Measurements from ENCODE around the gene IL10RB. TPM values are rescaled to one million over a fixed set of nuclear protein-coding genes. Genes with fewer than 3 reads are reported as not detected.
A peak's percentile ranks its signal among the peaks of the same experiment; 100 is the strongest.
"Not testable (repeated sequence)": the region's sequence is repeated elsewhere in the genome, so short reads cannot be mapped to it uniquely, and the experiment has no call there.

Gene IL10RB
- total RNA-seq, 1 donor from 2014 or later, result 27.5 TPM

- no peak for ATAC-seq
Measured at GRCh38 chr21:33241846-33242245, 24.3 kb upstream of the IL10RB start.

GRCh38 chr21:33242846-33243245 is 23.3 kb upstream of the IL10RB start:
- ATAC-seq, result not testable (repeated sequence)

- ATAC-seq, result no peak
Measured at GRCh38 chr21:33244082-33244778, 21.9 kb upstream of the IL10RB start.

GRCh38 chr21:33244779-33245105 is 21.4 kb upstream of the IL10RB start:
- no peak for ATAC-seq

GRCh38 chr21:33245289-33245918 is 20.8 kb upstream of the IL10RB start:
- ATAC-seq, result no peak

- ATAC-seq, result no peak
Measured at GRCh38 chr21:33246506-33246905, 19.7 kb upstream of the IL10RB start.

GRCh38 chr21:33246963-33247362 is 19.2 kb upstream of the IL10RB start:
- ATAC-seq, result no peak

- no peak for ATAC-seq
Measured at GRCh38 chr21:33247599-33247998, 18.6 kb upstream of the IL10RB start.

GRCh38 chr21:33249331-33250002 is 16.7 kb upstream of the IL10RB start:
- ATAC-seq, result no peak

- no peak for ATAC-seq
Measured at GRCh38 chr21:33251119-33251518, 15.0 kb upstream of the IL10RB start.

GRCh38 chr21:33253382-33253781 is 12.8 kb upstream of the IL10RB start:
- ATAC-seq, result not testable (repeated sequence)

GRCh38 chr21:33254766-33255165 is 11.4 kb upstream of the IL10RB start:
- ATAC-seq, result no peak

GRCh38 chr21:33255404-33255803 is 10.8 kb upstream of the IL10RB start:
- no peak for ATAC-seq

- no peak for ATAC-seq
Measured at GRCh38 chr21:33256019-33256418, 10.1 kb upstream of the IL10RB start.

- ATAC-seq, result no peak
Measured at GRCh38 chr21:33257094-33257803, 8.9 kb upstream of the IL10RB start.

GRCh38 chr21:33258475-33258874 is 7.7 kb upstream of the IL10RB start:
- no peak for ATAC-seq

- ATAC-seq, result no peak
Measured at GRCh38 chr21:33259428-33259827, 6.7 kb upstream of the IL10RB start.

- no peak for ATAC-seq
Measured at GRCh38 chr21:33259995-33260394, 6.2 kb upstream of the IL10RB start.

- no peak for ATAC-seq
Measured at GRCh38 chr21:33261635-33262034, 4.5 kb upstream of the IL10RB start.

- no peak for ATAC-seq
Measured at GRCh38 chr21:33262921-33263320, 3.2 kb upstream of the IL10RB start.

GRCh38 chr21:33264561-33264960 is 1.6 kb upstream of the IL10RB start:
- ATAC-seq, result no peak

- ATAC-seq, result peak; percentile 55
Measured at GRCh38 chr21:33265664-33266049, 510 bp upstream of the IL10RB start.

GRCh38 chr21:33266789-33267135 is 595 bp downstream of the IL10RB start:
- ATAC-seq, result peak; percentile 14

GRCh38 chr21:33267250-33267649 is 1.1 kb downstream of the IL10RB start:
- no peak for ATAC-seq

All from esophagus mucosa (tissue), 1 donor.